ENCODE data around the gene ELF4. TPM values are rescaled to one million over a fixed set of nuclear protein-coding genes. Genes with fewer than 3 reads are reported as not detected.

Gene ELF4
- total and polyA plus RNA-seq, 9 of the 15 experiments (the other 6 are each of a cell fraction or from before 2014, with no cell fraction given), result 5.9 to 55.8 (median 25.2) TPM

DNA sequence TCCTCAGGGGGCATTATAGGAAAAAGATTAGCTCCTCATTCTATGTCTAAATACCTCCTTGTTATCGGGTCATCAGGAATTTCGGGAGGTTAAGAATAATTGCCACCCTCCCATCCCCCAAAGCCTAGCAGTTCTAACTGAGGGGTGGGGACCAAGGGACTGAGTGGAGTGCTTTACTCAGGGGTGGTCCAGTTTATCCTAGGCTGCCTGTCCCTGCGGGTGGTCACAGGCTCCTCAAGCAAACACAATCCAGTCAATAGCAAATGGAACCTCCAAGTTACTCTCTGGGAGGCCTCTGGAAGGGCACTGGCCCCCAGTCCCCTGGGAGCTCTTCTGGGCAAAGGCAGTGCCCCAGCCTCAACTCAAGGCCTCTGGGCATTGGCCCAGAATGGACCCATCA lies 6.7 kb downstream of the ELF4 start (continued):
- TF ChIP-seq, protein P1, sequence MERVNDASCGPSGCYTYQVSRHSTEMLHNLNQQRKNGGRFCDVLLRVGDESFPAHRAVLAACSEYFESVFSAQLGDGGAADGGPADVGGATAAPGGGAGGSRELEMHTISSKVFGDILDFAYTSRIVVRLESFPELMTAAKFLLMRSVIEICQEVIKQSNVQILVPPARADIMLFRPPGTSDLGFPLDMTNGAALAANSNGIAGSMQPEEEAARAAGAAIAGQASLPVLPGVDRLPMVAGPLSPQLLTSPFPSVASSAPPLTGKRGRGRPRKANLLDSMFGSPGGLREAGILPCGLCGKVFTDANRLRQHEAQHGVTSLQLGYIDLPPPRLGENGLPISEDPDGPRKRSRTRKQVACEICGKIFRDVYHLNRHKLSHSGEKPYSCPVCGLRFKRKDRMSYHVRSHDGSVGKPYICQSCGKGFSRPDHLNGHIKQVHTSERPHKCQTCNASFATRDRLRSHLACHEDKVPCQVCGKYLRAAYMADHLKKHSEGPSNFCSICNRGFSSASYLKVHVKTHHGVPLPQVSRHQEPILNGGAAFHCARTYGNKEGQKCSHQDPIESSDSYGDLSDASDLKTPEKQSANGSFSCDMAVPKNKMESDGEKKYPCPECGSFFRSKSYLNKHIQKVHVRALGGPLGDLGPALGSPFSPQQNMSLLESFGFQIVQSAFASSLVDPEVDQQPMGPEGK (CRISPR knock-in tag; IDR thresholded peaks at IDR 0.05; ENCODE audit: borderline replicate concordance), result no peak

DNA sequence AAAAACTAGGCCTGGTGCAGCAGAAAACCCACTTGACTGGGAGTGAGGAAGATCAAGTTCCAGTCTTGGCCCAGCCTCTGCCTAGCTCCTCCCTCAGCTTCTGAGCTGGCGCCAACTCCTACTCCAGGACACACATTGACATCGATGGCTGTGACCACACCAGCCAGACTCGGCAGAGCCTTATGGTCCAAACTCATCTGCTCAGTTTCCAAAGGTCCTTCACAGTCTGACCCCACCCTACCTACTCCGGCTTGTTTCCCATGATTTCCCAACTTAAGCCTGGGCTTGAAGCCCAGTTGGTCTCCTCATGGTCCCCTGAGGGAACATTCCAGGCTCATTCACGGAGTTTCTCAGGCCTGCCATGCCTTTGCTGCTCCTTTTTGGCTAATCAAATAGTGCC lies 10.1 kb downstream of the ELF4 start:
- peak; percentile 91 for FAIRE-seq
- CTCF ChIA-PET (ENCODE audit: low intra/inter-chr PET ratio), result no interaction called here
- no peaks in the 10 kb centered on the region for H3K27me3 ChIP-seq (ENCODE audit: control insufficient read depth in 2 of 2, insufficient read depth in 2 of 2, low read length in 2 of 2)
- in situ Hi-C loops (cut with MboI), result no loop called here
- POLR2A ChIA-PET, result interaction anchor here (3.4 kb wide), 1 partner anchor 9 kb away, joined by 11 read pairs; the partner anchor contains the start of gene ELF4
- peak; percentile 88 for ATAC-seq
- intact Hi-C loops (cut with micrococcal nuclease), result no loop called here
- peaks cover 32 to 43% of the 10 kb centered on the region in 2 experiments for H3K4me1 ChIP-seq (replicated peaks in 1 of 2; ENCODE audit: control insufficient read depth in 2 of 2, insufficient read depth in 2 of 2, low read length in 2 of 2)
- H3K36me3 ChIP-seq (ENCODE audit: control insufficient read depth, insufficient read depth, low read length), result peaks cover 18% of the 10 kb centered on the region; the same call in 2 of the 3 replicates
- DNase-seq (ENCODE audit: extremely low read depth in 1 of 4, low spot score in 3 of 4), result peak in 2 of 4 experiments; percentile 57 to 71
- TF ChIP-seq ZFX (CRISPR knock-in tag; IDR thresholded peaks at IDR 0.05), result peak; percentile 34; the same call in 1 of the 2 replicates
- TF ChIP-seq ILF3 (IDR thresholded peaks at IDR 0.05; ENCODE audit: borderline replicate concordance), result no peak
- no peaks in the 10 kb centered on the region for H3K9me3 ChIP-seq (replicated peaks; ENCODE audit: control insufficient read depth, insufficient read depth, low read depth, low read length)
- H2AFZ ChIP-seq (ENCODE audit: low read depth, low read length), result peak overlapping the region; percentile 26; the same call in 1 of the 2 replicates
- peaks cover 2% of the 10 kb centered on the region for H3K9me1 ChIP-seq (ENCODE audit: control insufficient read depth, insufficient read depth, low read length)
- peak overlapping the region; percentile 44; the same call in 2 of the 3 replicates for H3K27ac ChIP-seq (ENCODE audit: extremely low read depth, low read depth, low read length)
- BruUV-seq (replicated peaks), result no TSS peak
- 15% methylated on average over 3 of the region's 5 CpGs for whole genome bisulfite sequencing (ENCODE audit: insufficient coverage, low coverage, missing lambda C conversion rate)
- peak overlapping the region; percentile 6 to 20; a peak in 2 of 4 replicates for H3K9ac ChIP-seq (ENCODE audit: insufficient read depth in 1 of 2, low read depth in 2 of 2, low read length in 2 of 2)
- peaks cover 91% of the 10 kb centered on the region for H3K79me2 ChIP-seq (ENCODE audit: control insufficient read depth, insufficient read depth, low read length)
- peaks cover 9% of the 10 kb centered on the region; the same call in 1 of the 2 replicates for H4K20me1 ChIP-seq (replicated peaks; ENCODE audit: control insufficient read depth, insufficient read depth, low read length)
- H3K4me3 ChIP-seq, result no peak overlapping the region
- H3K4me2 ChIP-seq (ENCODE audit: insufficient read depth, low read length), result peak overlapping the region; percentile 53

Measured in K562 (cell line).